OCI-LY1 (cell line): ENCODE measurements around the gene SSH2.

Source experiments
- EZH2 ChIP-seq: fragments of 200-600 bp; sonication (generic), shearing (Covaris generic); IDR thresholded peaks from 2 replicates; pipeline ENCODE4 v1.8.0; 2017; ENCODE audit warnings: borderline replicate concordance, mixed run types, mild to moderate bottlenecking, antibody characterized with exemption, low read length, moderate library complexity, mixed read lengths
- TF ChIP-seq, protein P1 (sequence below): fragments of 200-600 bp; sonication (generic), shearing (Covaris generic); IDR thresholded peaks from 2 replicates; pipeline ENCODE4 v1.5.1; 2017; ENCODE audit warnings: mild to moderate bottlenecking, antibody characterized with exemption, low read length, moderate library complexity, mixed read lengths

GRCh38 chr17:29753845-29754439 lies 176.1 kb downstream of the SSH2 start:
- TF ChIP-seq, protein P1, sequence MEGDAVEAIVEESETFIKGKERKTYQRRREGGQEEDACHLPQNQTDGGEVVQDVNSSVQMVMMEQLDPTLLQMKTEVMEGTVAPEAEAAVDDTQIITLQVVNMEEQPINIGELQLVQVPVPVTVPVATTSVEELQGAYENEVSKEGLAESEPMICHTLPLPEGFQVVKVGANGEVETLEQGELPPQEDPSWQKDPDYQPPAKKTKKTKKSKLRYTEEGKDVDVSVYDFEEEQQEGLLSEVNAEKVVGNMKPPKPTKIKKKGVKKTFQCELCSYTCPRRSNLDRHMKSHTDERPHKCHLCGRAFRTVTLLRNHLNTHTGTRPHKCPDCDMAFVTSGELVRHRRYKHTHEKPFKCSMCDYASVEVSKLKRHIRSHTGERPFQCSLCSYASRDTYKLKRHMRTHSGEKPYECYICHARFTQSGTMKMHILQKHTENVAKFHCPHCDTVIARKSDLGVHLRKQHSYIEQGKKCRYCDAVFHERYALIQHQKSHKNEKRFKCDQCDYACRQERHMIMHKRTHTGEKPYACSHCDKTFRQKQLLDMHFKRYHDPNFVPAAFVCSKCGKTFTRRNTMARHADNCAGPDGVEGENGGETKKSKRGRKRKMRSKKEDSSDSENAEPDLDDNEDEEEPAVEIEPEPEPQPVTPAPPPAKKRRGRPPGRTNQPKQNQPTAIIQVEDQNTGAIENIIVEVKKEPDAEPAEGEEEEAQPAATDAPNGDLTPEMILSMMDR = no peak
- no peak for TF ChIP-seq EZH2
